ENCODE measurements around the gene THEM4.

DNA sequence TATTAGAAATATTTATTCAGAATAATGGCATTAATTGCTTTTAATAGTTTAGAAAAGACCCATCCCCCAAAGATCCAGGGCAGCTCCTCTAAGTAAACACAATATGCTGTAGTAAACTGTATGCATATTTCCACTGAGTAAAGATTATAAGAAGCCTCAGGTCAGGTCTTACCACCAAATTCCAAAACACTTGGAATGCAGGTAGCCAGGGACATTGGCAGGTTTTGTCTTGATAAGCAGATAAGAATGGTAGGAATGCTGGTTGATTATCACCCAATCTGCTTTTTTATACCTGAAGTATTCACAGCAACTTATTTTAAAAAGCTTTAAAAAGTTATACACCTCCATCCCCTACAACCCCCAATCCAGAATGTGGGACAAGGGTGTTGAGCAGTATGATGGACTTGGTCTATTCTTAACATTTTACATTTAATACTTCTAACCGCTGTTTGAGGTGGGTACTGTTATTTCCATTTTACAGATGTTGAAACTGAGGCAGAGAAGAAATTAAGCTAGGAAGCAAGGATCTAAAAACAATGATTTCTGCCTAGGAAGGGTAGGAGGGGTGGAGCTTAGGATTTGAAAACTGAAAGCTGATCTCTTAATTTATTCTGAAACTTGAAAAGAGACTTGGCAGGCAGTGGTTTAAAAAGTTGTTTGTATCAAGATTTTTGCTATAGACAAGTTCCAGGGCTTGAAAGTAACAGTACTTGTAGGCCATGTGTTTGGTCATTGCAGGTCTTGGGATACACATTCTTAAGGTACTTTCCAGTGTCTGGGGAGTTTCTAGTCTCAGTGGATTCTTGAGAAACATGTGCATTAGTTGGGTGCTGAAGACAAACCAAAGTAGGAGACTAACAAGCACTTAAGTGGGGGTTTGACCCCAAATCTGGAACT is 15.6 kb upstream of the THEM4 start:
- TF ChIP-seq ZFP30 (CRISPR knock-in tag; IDR thresholded peaks at IDR 0.05) (no peak), ARNTL (CRISPR knock-in tag; IDR thresholded peaks at IDR 0.05; ENCODE audit: borderline replicate concordance, low read depth) (no peak), SNAI2 (CRISPR knock-in tag; IDR thresholded peaks at IDR 0.05) (no peak), ISL1 (CRISPR knock-in tag; IDR thresholded peaks at IDR 0.05) (no peak), ZNF8 (CRISPR knock-in tag; IDR thresholded peaks at IDR 0.05) (no peak), ZFP3 (CRISPR knock-in tag; IDR thresholded peaks at IDR 0.05) (no peak), TCF4 (CRISPR knock-in tag; IDR thresholded peaks at IDR 0.05; ENCODE audit: borderline replicate concordance) (no peak), ZNF70 (CRISPR knock-in tag; IDR thresholded peaks at IDR 0.05) (no peak), PPARA (CRISPR knock-in tag; IDR thresholded peaks at IDR 0.05; ENCODE audit: borderline replicate concordance) (no peak), TOX (CRISPR knock-in tag; IDR thresholded peaks at IDR 0.05; ENCODE audit: borderline replicate concordance) (no peak), OSR1 (CRISPR knock-in tag; IDR thresholded peaks at IDR 0.05) (no peak)
- TF ChIP-seq, protein P1, sequence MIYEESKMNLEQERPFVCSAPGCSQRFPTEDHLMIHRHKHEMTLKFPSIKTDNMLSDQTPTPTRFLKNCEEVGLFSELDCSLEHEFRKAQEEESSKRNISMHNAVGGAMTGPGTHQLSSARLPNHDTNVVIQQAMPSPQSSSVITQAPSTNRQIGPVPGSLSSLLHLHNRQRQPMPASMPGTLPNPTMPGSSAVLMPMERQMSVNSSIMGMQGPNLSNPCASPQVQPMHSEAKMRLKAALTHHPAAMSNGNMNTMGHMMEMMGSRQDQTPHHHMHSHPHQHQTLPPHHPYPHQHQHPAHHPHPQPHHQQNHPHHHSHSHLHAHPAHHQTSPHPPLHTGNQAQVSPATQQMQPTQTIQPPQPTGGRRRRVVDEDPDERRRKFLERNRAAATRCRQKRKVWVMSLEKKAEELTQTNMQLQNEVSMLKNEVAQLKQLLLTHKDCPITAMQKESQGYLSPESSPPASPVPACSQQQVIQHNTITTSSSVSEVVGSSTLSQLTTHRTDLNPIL (CRISPR knock-in tag; IDR thresholded peaks at IDR 0.05; ENCODE audit: low read depth): no peak
- TF ChIP-seq, protein P2, sequence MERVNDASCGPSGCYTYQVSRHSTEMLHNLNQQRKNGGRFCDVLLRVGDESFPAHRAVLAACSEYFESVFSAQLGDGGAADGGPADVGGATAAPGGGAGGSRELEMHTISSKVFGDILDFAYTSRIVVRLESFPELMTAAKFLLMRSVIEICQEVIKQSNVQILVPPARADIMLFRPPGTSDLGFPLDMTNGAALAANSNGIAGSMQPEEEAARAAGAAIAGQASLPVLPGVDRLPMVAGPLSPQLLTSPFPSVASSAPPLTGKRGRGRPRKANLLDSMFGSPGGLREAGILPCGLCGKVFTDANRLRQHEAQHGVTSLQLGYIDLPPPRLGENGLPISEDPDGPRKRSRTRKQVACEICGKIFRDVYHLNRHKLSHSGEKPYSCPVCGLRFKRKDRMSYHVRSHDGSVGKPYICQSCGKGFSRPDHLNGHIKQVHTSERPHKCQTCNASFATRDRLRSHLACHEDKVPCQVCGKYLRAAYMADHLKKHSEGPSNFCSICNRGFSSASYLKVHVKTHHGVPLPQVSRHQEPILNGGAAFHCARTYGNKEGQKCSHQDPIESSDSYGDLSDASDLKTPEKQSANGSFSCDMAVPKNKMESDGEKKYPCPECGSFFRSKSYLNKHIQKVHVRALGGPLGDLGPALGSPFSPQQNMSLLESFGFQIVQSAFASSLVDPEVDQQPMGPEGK (CRISPR knock-in tag; IDR thresholded peaks at IDR 0.05; ENCODE audit: borderline replicate concordance): no peak
